DMS53 (cell line): ENCODE measurements around the gene HDAC4.

Experiments used
- DNase-seq: peaks from one replicate; lab custom pipeline; 2025; lab: John Stamatoyannopoulos, UW

The HDAC4 gene

GRCh38 chr2:239236043-239236807, 164.6 kb downstream of the HDAC4 start:
- DNase-seq, result peak; percentile 78

GRCh38 chr2:239235311-239235710, 165.5 kb downstream of the HDAC4 start:
- DNase-seq, result no peak

GRCh38 chr2:239234191-239235175, 166.3 kb downstream of the HDAC4 start:
- DNase-seq, result no peak

GRCh38 chr2:239233576-239233975, 167.2 kb downstream of the HDAC4 start:
- DNase-seq, result no peak

- no peak for DNase-seq
These were observed 168.6 kb downstream of the HDAC4 start for GRCh38 chr2:239232195-239232578.

GRCh38 chr2:239231231-239232194, 169.3 kb downstream of the HDAC4 start:
- no peak for DNase-seq

GRCh38 chr2:239230318-239231052, 170.3 kb downstream of the HDAC4 start:
- DNase-seq, result no peak

- no peak for DNase-seq
These were observed 171.1 kb downstream of the HDAC4 start for GRCh38 chr2:239229545-239230279.

- peak; percentile 63 for DNase-seq
These were observed 173.0 kb downstream of the HDAC4 start for GRCh38 chr2:239227661-239228371.

- no peak for DNase-seq
These were observed 173.9 kb downstream of the HDAC4 start for GRCh38 chr2:239226677-239227581.

- no peak for DNase-seq
These were observed 174.8 kb downstream of the HDAC4 start for GRCh38 chr2:239225871-239226561.

GRCh38 chr2:239225371-239225851, 175.4 kb downstream of the HDAC4 start:
- DNase-seq, result no peak

GRCh38 chr2:239224955-239225354, 175.9 kb downstream of the HDAC4 start:
- DNase-seq, result no peak

- no peak for DNase-seq
These were observed 176.6 kb downstream of the HDAC4 start for GRCh38 chr2:239224199-239224570.

- no peak for DNase-seq
These were observed 177.3 kb downstream of the HDAC4 start for GRCh38 chr2:239223310-239224198.

- DNase-seq, result no peak
These were observed 178.0 kb downstream of the HDAC4 start for GRCh38 chr2:239222706-239223309.

- DNase-seq, result no peak
These were observed 178.5 kb downstream of the HDAC4 start for GRCh38 chr2:239222312-239222660.
